ENCODE measurements around the gene OXT. TPM values are rescaled to one million over a fixed set of nuclear protein-coding genes. Genes with fewer than 3 reads are reported as not detected.
A peak's percentile ranks its signal among the peaks of the same experiment; 100 is the strongest.
"Not testable (repeated sequence)": the region's sequence is repeated elsewhere in the genome, so short reads cannot be mapped to it uniquely, and the experiment has no call there.

Gene OXT
- total and polyA plus RNA-seq, 2 of the 4 experiments (the other 2 are of a cell fraction): not detected

- BruUV-seq (replicated peaks); H3K4ac ChIP-seq (ENCODE audit: low read depth, low read length); H4K91ac ChIP-seq (ENCODE audit: insufficient read depth, low read depth, low read length); H3K9me3 ChIP-seq (ENCODE audit: control insufficient read depth, insufficient read depth, low read length); H2AK5ac ChIP-seq (ENCODE audit: low read depth, low read length); H2BK5ac ChIP-seq (ENCODE audit: low read depth, low read length, poor library complexity, severe bottlenecking); H3K14ac ChIP-seq (replicated peaks; ENCODE audit: low read depth, low read length); H3K4me1 ChIP-seq (ENCODE audit: control insufficient read depth, insufficient read depth, low read length); H4K8ac ChIP-seq (ENCODE audit: low read depth in 2 of 2, low read length in 2 of 2); H2BK20ac ChIP-seq (ENCODE audit: low read depth, low read length); intact Hi-C loops (cut with micrococcal nuclease); POLR2A ChIA-PET (ENCODE audit: unreplicated experiment); H4K5ac ChIP-seq (ENCODE audit: low read depth, low read length); H3K56ac ChIP-seq (ENCODE audit: extremely low read depth, insufficient read depth, low read length); H3K27ac ChIP-seq (ENCODE audit: insufficient read depth, low read length); H2AK9ac ChIP-seq (replicated peaks; ENCODE audit: low read depth, low read length, poor library complexity); H2BK15ac ChIP-seq (ENCODE audit: low read depth, low read length); H3K4me3 ChIP-seq (ENCODE audit: insufficient read depth, low read depth, low read length); H3K18ac ChIP-seq (ENCODE audit: low read depth, low read length); H3K23ac ChIP-seq (ENCODE audit: low read depth, low read length); H3K9ac ChIP-seq (ENCODE audit: low read depth, low read length); H2BK120ac ChIP-seq (ENCODE audit: low read depth, low read length); H4K20me1 ChIP-seq (ENCODE audit: insufficient read depth, low read length); H3K27me3 ChIP-seq (ENCODE audit: control insufficient read depth, insufficient read depth, low read length); in situ Hi-C loops (cut with MboI; ENCODE audit: low sequenced_read_pairs); dilution Hi-C loops (cut with HindIII; ENCODE audit: low sequenced_read_pairs, unreplicated experiment): not testable (repeated sequence)
- peak; percentile 87 for ATAC-seq (ENCODE audit: low read depth)
- Histone ChIP-seq H3K4me2 (ENCODE audit: low read depth, low read length) (peak overlapping the region; percentile 38; the same call in 1 of the 2 replicates), H3K9me1 (ENCODE audit: insufficient read depth, low read length) (peaks cover 10% of the 10 kb centered on the region), H3K36me3 (ENCODE audit: control insufficient read depth, insufficient read depth, low read length) (peaks cover 21% of the 10 kb centered on the region), H2AFZ (replicated peaks; ENCODE audit: low read length, poor library complexity) (peak overlapping the region; percentile 43), H3K79me1 (ENCODE audit: low read depth in 1 of 2, low read length in 2 of 2) (peaks cover 2 to 22% of the 10 kb centered on the region in 2 experiments; a peak in 2 of 4 replicates)
- 100% methylated on average over 2 of the region's 14 CpGs; no CpG with 5 or more reads in 1 of the 2 experiments for WGBS, 2 experiments (ENCODE audit: extremely low coverage in 2 of 2, insufficient read length in 1 of 2)
- DNase-seq: peak; percentile 73
- CTCF ChIA-PET: interaction anchor here (1.1 to 1.5 kb wide), 2 partner anchors 9 to 11 kb away, joined by 4 to 5 read pairs; no protein-coding TSS in a partner anchor
- TF ChIP-seq, protein P1, sequence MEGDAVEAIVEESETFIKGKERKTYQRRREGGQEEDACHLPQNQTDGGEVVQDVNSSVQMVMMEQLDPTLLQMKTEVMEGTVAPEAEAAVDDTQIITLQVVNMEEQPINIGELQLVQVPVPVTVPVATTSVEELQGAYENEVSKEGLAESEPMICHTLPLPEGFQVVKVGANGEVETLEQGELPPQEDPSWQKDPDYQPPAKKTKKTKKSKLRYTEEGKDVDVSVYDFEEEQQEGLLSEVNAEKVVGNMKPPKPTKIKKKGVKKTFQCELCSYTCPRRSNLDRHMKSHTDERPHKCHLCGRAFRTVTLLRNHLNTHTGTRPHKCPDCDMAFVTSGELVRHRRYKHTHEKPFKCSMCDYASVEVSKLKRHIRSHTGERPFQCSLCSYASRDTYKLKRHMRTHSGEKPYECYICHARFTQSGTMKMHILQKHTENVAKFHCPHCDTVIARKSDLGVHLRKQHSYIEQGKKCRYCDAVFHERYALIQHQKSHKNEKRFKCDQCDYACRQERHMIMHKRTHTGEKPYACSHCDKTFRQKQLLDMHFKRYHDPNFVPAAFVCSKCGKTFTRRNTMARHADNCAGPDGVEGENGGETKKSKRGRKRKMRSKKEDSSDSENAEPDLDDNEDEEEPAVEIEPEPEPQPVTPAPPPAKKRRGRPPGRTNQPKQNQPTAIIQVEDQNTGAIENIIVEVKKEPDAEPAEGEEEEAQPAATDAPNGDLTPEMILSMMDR (conservative IDR thresholded peaks at IDR 0.05; ENCODE audit: low read depth, low read length): peak; percentile 74
- TF ChIP-seq SMC3 (IDR thresholded peaks at IDR 0.05; ENCODE audit: low read depth, low read length) (peak; percentile 43), CEBPB (IDR thresholded peaks at IDR 0.05; ENCODE audit: low read depth, low read length) (peak; percentile 97), RAD21 (IDR thresholded peaks at IDR 0.05; ENCODE audit: low read length) (peak; percentile 39)
Observed at GRCh38 chr20:3117839-3118379, 46.5 kb downstream of the OXT start.

Data from IMR-90 (cell line).